Mesothelial cell of epicardium (in vitro differentiated cells): Measurements from ENCODE around the gene ODC1. TPM values are rescaled to one million over a fixed set of nuclear protein-coding genes. Genes with fewer than 3 reads are reported as not detected.

ENCODE experiments used
- DNase-seq, 2 experiments: peaks; one replicate each; pipeline ENCODE4 v3.0.0; 2021; ENCODE audit warnings: low spot score in 2 of 2; ENCODE audit not compliant: unreplicated experiment in 2 of 2
- H3K27ac Mint-ChIP-seq: 2 replicates; pipeline ENCODE4 v1.8.0; 2021; ENCODE audit warnings: mixed read lengths
- H3K27me3 Mint-ChIP-seq: 2 replicates; pipeline ENCODE4 v1.8.0; 2021; ENCODE audit warnings: low read depth, mixed read lengths
- H3K36me3 Mint-ChIP-seq: 2 replicates; pipeline ENCODE4 v1.8.0; 2021; ENCODE audit warnings: mixed read lengths
- H3K4me1 Mint-ChIP-seq: 2 replicates; pipeline ENCODE4 v1.8.0; 2021; ENCODE audit warnings: mixed read lengths
- H3K4me3 Mint-ChIP-seq: 2 replicates; pipeline ENCODE4 v1.8.0; 2021; ENCODE audit warnings: mild to moderate bottlenecking, moderate library complexity, mixed read lengths
- H3K9me3 Mint-ChIP-seq: 2 replicates; pipeline ENCODE4 v1.8.0; 2021; ENCODE audit warnings: mixed read lengths
- total RNA-seq: library from RNA; stranded (reverse); gene quantifications from 3 replicates; pipeline ENCODE4 v1.2.1, GENCODE V29; 2021
- TF ChIP-seq, protein P1 (sequence below): fragments of 200-600 bp; sonication (generic); IDR thresholded peaks from one replicate; pipeline ENCODE4 v1.5.0; 2021; ENCODE audit warnings: antibody characterized with exemption; ENCODE audit not compliant: unreplicated experiment

ODC1 gene
- total RNA-seq, 1 donor from 2014 or later, result 148 TPM

- H3K27ac Mint-ChIP-seq, result no peak overlapping the region
- H3K36me3 Mint-ChIP-seq, result no peaks in the 10 kb centered on the region
- H3K27me3 Mint-ChIP-seq, result no peaks in the 10 kb centered on the region
- TF ChIP-seq, protein P1, sequence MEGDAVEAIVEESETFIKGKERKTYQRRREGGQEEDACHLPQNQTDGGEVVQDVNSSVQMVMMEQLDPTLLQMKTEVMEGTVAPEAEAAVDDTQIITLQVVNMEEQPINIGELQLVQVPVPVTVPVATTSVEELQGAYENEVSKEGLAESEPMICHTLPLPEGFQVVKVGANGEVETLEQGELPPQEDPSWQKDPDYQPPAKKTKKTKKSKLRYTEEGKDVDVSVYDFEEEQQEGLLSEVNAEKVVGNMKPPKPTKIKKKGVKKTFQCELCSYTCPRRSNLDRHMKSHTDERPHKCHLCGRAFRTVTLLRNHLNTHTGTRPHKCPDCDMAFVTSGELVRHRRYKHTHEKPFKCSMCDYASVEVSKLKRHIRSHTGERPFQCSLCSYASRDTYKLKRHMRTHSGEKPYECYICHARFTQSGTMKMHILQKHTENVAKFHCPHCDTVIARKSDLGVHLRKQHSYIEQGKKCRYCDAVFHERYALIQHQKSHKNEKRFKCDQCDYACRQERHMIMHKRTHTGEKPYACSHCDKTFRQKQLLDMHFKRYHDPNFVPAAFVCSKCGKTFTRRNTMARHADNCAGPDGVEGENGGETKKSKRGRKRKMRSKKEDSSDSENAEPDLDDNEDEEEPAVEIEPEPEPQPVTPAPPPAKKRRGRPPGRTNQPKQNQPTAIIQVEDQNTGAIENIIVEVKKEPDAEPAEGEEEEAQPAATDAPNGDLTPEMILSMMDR, result no peak
- H3K4me1 Mint-ChIP-seq, result no peaks in the 10 kb centered on the region
- no peaks in the 10 kb centered on the region for H3K9me3 Mint-ChIP-seq
- DNase-seq, result no peak
- no peak overlapping the region for H3K4me3 Mint-ChIP-seq
Observed at GRCh38 chr2:10467401-10467800, 19.3 kb upstream of the ODC1 start.

- no peak for DNase-seq
- H3K36me3 Mint-ChIP-seq, result no peaks in the 10 kb centered on the region
- no peak overlapping the region for H3K4me3 Mint-ChIP-seq
- H3K27ac Mint-ChIP-seq, result no peak overlapping the region
- no peaks in the 10 kb centered on the region for H3K9me3 Mint-ChIP-seq
- H3K4me1 Mint-ChIP-seq, result no peaks in the 10 kb centered on the region
- H3K27me3 Mint-ChIP-seq, result no peaks in the 10 kb centered on the region
- TF ChIP-seq, protein P1, result no peak
Observed at GRCh38 chr2:10466801-10467200, 18.7 kb upstream of the ODC1 start.

DNA sequence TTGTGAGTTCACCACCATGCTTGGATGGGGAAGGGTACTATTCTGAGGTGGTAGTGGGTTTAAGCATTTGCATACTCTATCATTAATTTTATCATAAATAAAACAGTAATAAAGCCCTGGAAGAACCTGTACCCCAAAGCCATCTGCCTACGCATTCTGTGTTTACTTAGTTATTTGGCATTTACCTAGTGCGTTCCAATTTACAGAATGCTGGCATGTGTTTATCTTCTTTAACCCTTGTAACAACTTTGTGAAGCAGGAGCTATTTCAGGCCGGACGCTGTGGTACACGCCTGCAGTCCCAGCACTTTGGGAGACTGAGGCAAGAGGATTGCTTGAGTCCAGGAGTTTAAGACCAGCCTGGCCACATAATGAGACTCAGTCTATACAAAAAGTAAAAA lies 17.8 kb upstream of the ODC1 start:
- no peak overlapping the region for H3K27ac Mint-ChIP-seq
- H3K9me3 Mint-ChIP-seq, result no peaks in the 10 kb centered on the region
- DNase-seq, result no peak
- no peaks in the 10 kb centered on the region for H3K27me3 Mint-ChIP-seq
- TF ChIP-seq, protein P1, result no peak
- H3K4me1 Mint-ChIP-seq, result peaks cover under 1% of the 10 kb centered on the region
- no peaks in the 10 kb centered on the region for H3K36me3 Mint-ChIP-seq
- no peak overlapping the region for H3K4me3 Mint-ChIP-seq

DNA sequence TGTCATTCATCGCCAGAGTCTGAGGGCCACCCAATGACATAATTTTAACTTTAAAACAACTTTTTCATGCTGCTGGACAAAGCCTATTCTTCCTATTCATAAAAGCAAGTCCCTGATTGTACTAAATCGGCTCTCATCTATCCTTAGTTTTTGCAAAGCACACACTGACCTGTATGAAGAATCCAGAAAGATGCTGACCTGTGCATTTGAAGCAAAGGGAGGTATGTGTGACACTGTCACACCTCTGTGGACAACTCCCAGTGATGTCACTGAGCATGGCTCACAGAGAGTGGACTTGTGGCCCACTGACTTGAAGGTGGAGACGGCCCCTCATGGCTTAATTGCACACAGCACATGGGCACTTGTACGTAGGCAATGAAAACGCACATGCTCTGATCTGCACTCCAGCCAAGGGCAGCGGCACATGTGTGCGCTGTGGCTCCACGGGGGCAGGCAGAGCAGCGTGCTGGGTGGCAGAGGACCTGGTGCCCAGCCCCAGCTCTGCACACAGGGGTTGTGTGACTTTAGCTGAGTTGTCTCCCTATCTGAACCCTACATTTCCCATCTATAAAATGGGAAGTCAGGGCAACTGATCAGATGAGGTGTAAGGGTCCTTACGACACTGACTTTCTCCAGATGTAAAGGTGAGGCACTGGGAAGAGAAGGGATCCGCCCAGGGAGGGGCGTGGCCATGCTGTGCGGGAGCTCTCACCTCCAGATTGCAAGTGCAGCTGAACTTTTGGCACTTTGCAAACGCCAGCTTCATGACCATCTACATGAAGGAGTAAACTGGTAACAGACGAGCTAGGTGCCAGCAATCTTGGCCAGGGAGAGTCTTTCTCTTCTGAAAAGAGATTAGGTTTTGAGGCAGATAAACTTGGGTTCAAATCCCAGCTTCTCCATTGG lies 14.3 kb upstream of the ODC1 start:
- no peak overlapping the region for H3K4me3 Mint-ChIP-seq
- no peak for DNase-seq
- peaks cover 21% of the 10 kb centered on the region for H3K4me1 Mint-ChIP-seq
- no peaks in the 10 kb centered on the region for H3K9me3 Mint-ChIP-seq
- H3K27me3 Mint-ChIP-seq, result no peaks in the 10 kb centered on the region
- no peaks in the 10 kb centered on the region for H3K36me3 Mint-ChIP-seq
- no peak overlapping the region for H3K27ac Mint-ChIP-seq
- TF ChIP-seq, protein P1, result no peak

GRCh38 chr2:10460366-10460796 lies 12.3 kb upstream of the ODC1 start:
- Mint-ChIP-seq H3K4me1 (peaks cover 21% of the 10 kb centered on the region), H3K27me3 (no peaks in the 10 kb centered on the region), H3K27ac (no peak overlapping the region), H3K36me3 (no peaks in the 10 kb centered on the region), H3K4me3 (no peak overlapping the region), H3K9me3 (no peaks in the 10 kb centered on the region)
- DNase-seq, result no peak
- TF ChIP-seq, protein P1, result no peak
